CD4-positive, alpha-beta T cell (primary cell): ENCODE data around the gene DBP. TPM values are rescaled to one million over a fixed set of nuclear protein-coding genes. Genes with fewer than 3 reads are reported as not detected.

Source experiments
- ATAC-seq: fragments of 200-7000 bp; cut with Tn5 transposase; one replicate; pipeline ENCODE4 v1.10.0; 2022; ENCODE audit warnings: mild to moderate bottlenecking; ENCODE audit not compliant: poor library complexity
- CTCF ChIA-PET: fragments of 350-600 bp; sonication (Branson Sonifier 250); formaldehyde crosslinking; loops from one replicate; lab custom pipeline; 2021; ENCODE audit warnings: antibody characterized with exemption, inconsistent platforms; lab: Charles Lee
- POLR2A ChIA-PET: fragments of 350-600 bp; sonication (Branson Sonifier 250); formaldehyde crosslinking; loops from one replicate; lab custom pipeline; 2021; ENCODE audit warnings: antibody characterized with exemption, inconsistent platforms; lab: Charles Lee
- DNase-seq, 14 experiments: peaks; one replicate each; pipeline ENCODE4 v3.0.0-alpha.2; 2013 to 2020; ENCODE audit warnings: mixed read lengths in 2 of 14
- H3K27ac ChIP-seq, 2 donors: one replicate each; pipeline versions ENCODE4 v1.5.1 to v1.7.0; 2013; ENCODE audit warnings: low read length in 2 of 2, low read depth in 1 of 2, mild to moderate bottlenecking in 1 of 2
- H3K27me3 ChIP-seq, 2 experiments: 1 replicate in 1 of 2; 2 replicates in 1 of 2; pipeline versions ENCODE4 v1.6.1 to v1.7.0; 2013; ENCODE audit warnings: low read length in 2 of 2, control low read depth in 1 of 2, mild to moderate bottlenecking in 1 of 2, moderate library complexity in 1 of 2; ENCODE audit not compliant: insufficient read depth in 2 of 2, control insufficient read depth in 1 of 2
- H3K36me3 ChIP-seq: one replicate; pipeline ENCODE4 v1.6.1; 2013; ENCODE audit warnings: low read length, control low read depth; ENCODE audit not compliant: insufficient read depth
- H3K4me1 ChIP-seq: one replicate; pipeline ENCODE4 v1.6.1; 2013; ENCODE audit warnings: low read length, control low read depth; ENCODE audit not compliant: insufficient read depth
- H3K4me3 ChIP-seq: one replicate; pipeline ENCODE4 v1.5.1; 2013; ENCODE audit warnings: mild to moderate bottlenecking, low read length, moderate library complexity
- H3K9me3 ChIP-seq, 2 experiments: 1 replicate in 1 of 2; 2 replicates in 1 of 2; pipeline versions ENCODE4 v1.6.1 to v1.7.0; 2013; ENCODE audit warnings: low read length in 2 of 2, mild to moderate bottlenecking in 2 of 2, control low read depth in 1 of 2, moderate library complexity in 1 of 2; ENCODE audit not compliant: control insufficient read depth in 1 of 2, insufficient read depth in 1 of 2
- H3K27ac Mint-ChIP-seq: one replicate; pipeline ENCODE4 v1.8.0; 2020; ENCODE audit warnings: mixed read lengths
- H3K27me3 Mint-ChIP-seq: one replicate; pipeline ENCODE4 v1.8.0; 2021; ENCODE audit warnings: mixed read lengths
- H3K36me3 Mint-ChIP-seq: one replicate; pipeline ENCODE4 v1.8.0; 2021; ENCODE audit warnings: low read depth, mixed read lengths
- H3K4me1 Mint-ChIP-seq: one replicate; pipeline ENCODE4 v1.8.0; 2021; ENCODE audit warnings: low read depth, mixed read lengths
- H3K4me3 Mint-ChIP-seq: one replicate; pipeline ENCODE4 v1.8.0; 2020; ENCODE audit warnings: mild to moderate bottlenecking, mixed read lengths
- H3K9me3 Mint-ChIP-seq: one replicate; pipeline ENCODE4 v1.8.0; 2020; ENCODE audit warnings: mixed read lengths
- CTCF ChIP-seq: fragments of 200-600 bp; IDR thresholded peaks from one replicate; pipeline ENCODE4 v1.8.0; 2022; ENCODE audit warnings: antibody characterized with exemption, mild to moderate bottlenecking
- intact Hi-C, 2 experiments: fragments of 100-400 bp; cut with DNase I in 1 of 2; cut with micrococcal nuclease in 1 of 2; formaldehyde crosslinking; loops; one replicate each; pipeline versions ENCODE4 v1.15.1 to v1.9.0; 2023 to 2025; cut with DNase I, micrococcal nuclease
- total RNA-seq, 174 experiments: library from RNA in 2 of 174; stranded (reverse) in 2 of 174; gene quantifications; one replicate each; pipeline ENCODE4 v1.2.3 and lab custom pipeline; 2021 to 2026

DBP gene
- total RNA-seq, 2 experiments from 2014 or later = 48.3 to 55.6 TPM

GRCh38 chr19:48582168-48582567 is 55.0 kb downstream of the DBP start:
- no peaks in the 10 kb centered on the region for H3K9me3 Mint-ChIP-seq
- no peak overlapping the region for H3K4me3 Mint-ChIP-seq
- H3K27ac Mint-ChIP-seq = no peak overlapping the region
- Histone ChIP-seq H3K27me3 (no peaks in the 10 kb centered on the region), H3K4me1 (peaks cover 6% of the 10 kb centered on the region), H3K9me3 (no peaks in the 10 kb centered on the region), H3K36me3 (no peaks in the 10 kb centered on the region), H3K27ac (no peak overlapping the region), H3K4me3 (no peak overlapping the region)
- H3K36me3 Mint-ChIP-seq = no peaks in the 10 kb centered on the region
- ChIA-PET POLR2A (no interaction called here), CTCF (no interaction called here)
- peaks cover 5% of the 10 kb centered on the region for H3K27me3 Mint-ChIP-seq
- no peak for DNase-seq
- no peak for TF ChIP-seq CTCF
- no peak for ATAC-seq
- H3K4me1 Mint-ChIP-seq = peaks cover 5% of the 10 kb centered on the region
- intact Hi-C loops = loop anchor here (5.0 to 10.0 kb wide), 3 partner anchors 190 to 317 kb away; partner anchors contain the start of genes GRIN2D (in 1 of the 2) and KDELR1 (in 1 of the 2)

Other genes starting within 250 kb of the DBP start
- 10 to 100 TPM; 32.2 to 39.6 TPM for gene KDELR1, start 245.8 kb downstream of the DBP start, total RNA-seq
- gene GRIN2D, start 243.7 kb downstream of the DBP start, total RNA-seq = under 1 TPM in 1 of 2 experiments, not detected in 1; 0.06 TPM
- gene GRWD1, start 191.4 kb downstream of the DBP start, total RNA-seq = 10 to 100 TPM; 21.4 to 21.7 TPM
- 1 to 10 TPM; 1.7 to 2.0 TPM for gene KCNJ14, start 181.8 kb downstream of the DBP start, total RNA-seq
- 10 to 100 TPM; 23.4 to 25.3 TPM for gene CYTH2, start 168.0 kb downstream of the DBP start, total RNA-seq
- 10 to 100 TPM; 15.6 to 18.9 TPM for gene LMTK3, start 125.5 kb downstream of the DBP start, total RNA-seq
- gene SULT2B1, start 85.2 kb downstream of the DBP start, total RNA-seq = not detected
- gene SPACA4, start 30.6 kb downstream of the DBP start, total RNA-seq = not detected
- 1 to 10 TPM; 1.6 to 2.6 TPM for gene FAM83E, start 22.3 kb downstream of the DBP start, total RNA-seq
- gene RPL18, start 18.2 kb downstream of the DBP start, total RNA-seq = 1,000 to 10,000 TPM; 2,820 to 2,913 TPM
- 10 to 100 TPM; 14.1 to 15.3 TPM for gene SPHK2, start 17.9 kb downstream of the DBP start, total RNA-seq
- gene CA11, start 8.8 kb upstream of the DBP start, total RNA-seq = 10 to 100 TPM; 11.0 to 12.4 TPM
- 1 to 10 TPM; 2.7 to 3.0 TPM for gene NTN5, start 35.6 kb upstream of the DBP start, total RNA-seq
- gene FUT2, start 58.6 kb upstream of the DBP start, total RNA-seq = not detected
- gene MAMSTR, start 82.3 kb upstream of the DBP start, total RNA-seq = under 1 TPM; 0.47 to 0.50 TPM
- under 1 TPM; 0.55 to 0.56 TPM for gene RASIP1, start 103.2 kb upstream of the DBP start, total RNA-seq
- not detected for gene IZUMO1, start 109.5 kb upstream of the DBP start, total RNA-seq
- gene FUT1, start 115.3 kb upstream of the DBP start, total RNA-seq = not detected
- not detected for gene FGF21, start 118.1 kb upstream of the DBP start, total RNA-seq
- 10 to 100 TPM; 10.5 to 11.0 TPM for gene BCAT2, start 173.7 kb upstream of the DBP start, total RNA-seq
- gene HSD17B14, start 199.1 kb upstream of the DBP start, total RNA-seq = 1 to 10 TPM in 1 of 2 experiments, under 1 TPM in 1; 0.93 to 1.3 TPM
- gene PLEKHA4, start 231.2 kb upstream of the DBP start, total RNA-seq = 1 to 10 TPM; 1.4 to 2.7 TPM
- 100 to 1,000 TPM; 569 to 584 TPM for gene PPP1R15A, start 235.0 kb upstream of the DBP start, total RNA-seq